AG10803 (cell line): ENCODE data around the gene SLC4A2.

Experiments used
- DNase-seq: peaks from one replicate; pipeline ENCODE4 v3.0.0; 2010; ENCODE audit warnings: low read depth
- H3K4me3 ChIP-seq: 2 replicates; pipeline ENCODE4 v1.5.1; 2011; ENCODE audit warnings: mild to moderate bottlenecking, low read length, control low read depth
- TF ChIP-seq, protein P1 (sequence below): conservative IDR thresholded peaks from 2 replicates; pipeline ENCODE4 v1.5.1; 2011; ENCODE audit warnings: mild to moderate bottlenecking, low read length, control low read depth, inconsistent platforms

Gene SLC4A2

DNA sequence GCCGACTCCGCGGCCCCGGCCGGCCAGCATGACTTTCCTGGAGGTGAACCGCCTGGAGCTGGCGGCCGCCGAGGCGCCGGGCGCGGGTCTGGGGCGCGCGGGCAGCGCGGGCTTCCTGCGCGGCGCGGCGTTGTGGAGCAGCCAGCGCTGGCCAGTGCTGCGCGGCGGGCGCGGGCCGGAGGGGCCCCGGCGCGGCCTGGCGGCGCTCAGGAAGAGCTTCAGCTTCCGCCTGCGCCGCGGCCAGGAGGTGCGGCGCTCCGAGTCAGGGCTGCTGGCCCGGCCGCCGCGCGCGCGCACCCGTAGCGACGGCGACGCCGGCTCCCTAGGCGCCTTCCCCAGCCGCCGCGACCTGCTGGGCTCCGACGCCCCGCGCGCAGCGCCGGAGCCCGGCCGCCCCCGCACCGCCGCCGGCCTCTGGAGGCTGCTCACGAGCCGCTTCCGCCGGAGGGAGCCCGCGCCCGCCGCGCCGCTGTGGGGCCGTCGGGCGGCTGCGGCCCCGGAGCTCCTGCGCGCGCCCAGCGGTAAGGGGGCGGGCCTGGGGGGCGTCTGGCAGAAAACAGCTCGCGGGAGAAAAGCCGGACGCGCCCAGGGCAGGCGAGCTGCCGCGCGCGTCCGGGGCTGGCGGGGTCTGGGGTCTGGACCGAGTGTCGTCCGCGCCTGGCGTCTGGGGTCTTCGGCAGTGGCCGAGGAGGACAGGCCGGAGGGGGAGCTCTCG, 55.9 kb downstream of the SLC4A2 start:
- TF ChIP-seq, protein P1, sequence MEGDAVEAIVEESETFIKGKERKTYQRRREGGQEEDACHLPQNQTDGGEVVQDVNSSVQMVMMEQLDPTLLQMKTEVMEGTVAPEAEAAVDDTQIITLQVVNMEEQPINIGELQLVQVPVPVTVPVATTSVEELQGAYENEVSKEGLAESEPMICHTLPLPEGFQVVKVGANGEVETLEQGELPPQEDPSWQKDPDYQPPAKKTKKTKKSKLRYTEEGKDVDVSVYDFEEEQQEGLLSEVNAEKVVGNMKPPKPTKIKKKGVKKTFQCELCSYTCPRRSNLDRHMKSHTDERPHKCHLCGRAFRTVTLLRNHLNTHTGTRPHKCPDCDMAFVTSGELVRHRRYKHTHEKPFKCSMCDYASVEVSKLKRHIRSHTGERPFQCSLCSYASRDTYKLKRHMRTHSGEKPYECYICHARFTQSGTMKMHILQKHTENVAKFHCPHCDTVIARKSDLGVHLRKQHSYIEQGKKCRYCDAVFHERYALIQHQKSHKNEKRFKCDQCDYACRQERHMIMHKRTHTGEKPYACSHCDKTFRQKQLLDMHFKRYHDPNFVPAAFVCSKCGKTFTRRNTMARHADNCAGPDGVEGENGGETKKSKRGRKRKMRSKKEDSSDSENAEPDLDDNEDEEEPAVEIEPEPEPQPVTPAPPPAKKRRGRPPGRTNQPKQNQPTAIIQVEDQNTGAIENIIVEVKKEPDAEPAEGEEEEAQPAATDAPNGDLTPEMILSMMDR: no peak
- H3K4me3 ChIP-seq: no peak overlapping the region
- DNase-seq: peak; percentile 28

DNA sequence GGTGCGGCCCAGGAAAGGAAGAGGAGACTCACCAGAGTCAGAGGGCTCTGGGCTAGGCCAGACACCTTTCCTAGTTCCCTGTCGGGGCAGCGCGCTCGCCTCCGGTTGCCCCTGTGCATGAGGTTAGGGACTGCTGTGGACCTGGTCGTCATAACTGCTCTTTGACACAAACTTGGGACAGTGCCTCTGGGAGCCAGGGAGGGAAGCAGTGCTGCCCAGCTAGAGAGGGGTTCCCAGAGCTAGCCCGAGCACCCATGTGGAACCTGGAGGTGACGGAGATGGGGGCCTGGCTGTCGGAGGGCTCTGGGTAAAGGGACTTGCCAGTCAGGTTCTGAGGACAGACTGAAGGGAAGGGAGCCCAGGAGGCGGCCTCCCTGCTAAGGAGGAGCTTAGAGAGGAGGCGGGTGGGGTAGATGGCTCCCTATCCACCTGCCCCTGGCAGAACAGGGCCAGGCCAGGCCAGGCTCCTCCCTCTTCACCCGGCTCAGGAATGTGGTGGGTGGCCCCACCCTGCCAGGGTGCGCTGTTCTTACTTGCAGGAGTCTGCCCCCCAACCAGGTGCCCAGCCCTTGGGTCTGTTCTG, 56.5 kb downstream of the SLC4A2 start:
- no peak overlapping the region for H3K4me3 ChIP-seq
- TF ChIP-seq, protein P1: no peak
- no peak for DNase-seq

DNA sequence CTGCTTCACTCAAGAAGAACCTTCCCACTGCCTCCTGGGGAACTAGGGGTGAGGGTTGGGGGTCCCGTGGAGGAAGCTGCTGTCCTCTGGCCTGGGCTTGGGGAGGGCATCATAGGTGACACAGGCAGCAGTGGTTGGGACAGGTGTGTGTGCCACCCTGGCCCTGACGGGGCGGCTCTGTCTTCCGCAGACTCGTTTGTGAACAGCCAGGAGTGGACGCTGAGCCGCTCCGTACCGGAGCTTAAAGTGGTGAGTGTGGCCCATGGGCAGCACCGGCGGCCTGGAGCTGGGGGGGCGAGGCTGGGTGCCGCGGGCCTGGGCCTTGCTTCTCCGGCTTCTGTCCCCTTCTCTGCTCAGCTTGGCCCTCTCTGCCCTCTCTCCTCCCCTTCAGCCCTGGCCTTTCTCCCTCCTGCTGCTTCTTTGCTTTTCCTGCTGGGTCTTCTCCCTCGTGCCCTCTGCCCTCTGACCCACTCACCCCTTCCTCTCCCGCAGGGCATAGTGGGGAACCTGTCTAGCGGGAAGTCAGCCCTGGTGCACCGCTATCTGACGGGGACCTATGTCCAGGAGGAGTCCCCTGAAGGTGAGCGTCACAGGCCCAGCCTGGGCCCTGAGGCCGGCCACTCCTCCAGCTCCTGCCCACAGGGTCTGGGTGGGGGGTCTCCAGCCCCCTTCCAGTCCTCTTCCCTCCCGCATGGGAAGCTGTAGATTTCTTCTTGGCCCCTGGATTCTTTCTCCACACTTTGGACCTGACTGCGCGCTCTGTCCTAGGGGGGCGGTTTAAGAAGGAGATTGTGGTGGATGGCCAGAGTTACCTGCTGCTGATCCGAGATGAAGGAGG, 57.4 kb downstream of the SLC4A2 start:
- no peak for DNase-seq
- no peak overlapping the region for H3K4me3 ChIP-seq
- TF ChIP-seq, protein P1: no peak

DNA sequence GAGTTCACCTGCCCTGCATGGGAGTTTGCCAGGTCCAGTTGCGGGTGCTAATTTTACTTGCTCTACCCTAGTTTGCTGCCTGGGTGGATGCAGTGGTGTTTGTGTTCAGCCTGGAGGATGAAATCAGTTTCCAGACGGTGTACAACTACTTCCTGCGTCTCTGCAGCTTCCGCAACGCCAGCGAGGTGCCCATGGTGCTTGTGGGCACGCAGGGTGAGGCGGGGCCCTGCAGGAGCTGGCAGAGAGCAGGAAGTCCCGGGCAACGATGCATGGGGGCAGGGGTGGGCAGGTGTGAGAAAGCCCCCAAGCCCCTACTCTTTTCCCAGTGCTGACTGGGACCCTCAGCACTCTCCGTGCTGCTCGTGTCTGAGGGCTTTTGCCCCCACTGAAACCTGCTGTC, 58.2 kb downstream of the SLC4A2 start:
- no peak overlapping the region for H3K4me3 ChIP-seq
- TF ChIP-seq, protein P1: no peak
- no peak for DNase-seq

DNA sequence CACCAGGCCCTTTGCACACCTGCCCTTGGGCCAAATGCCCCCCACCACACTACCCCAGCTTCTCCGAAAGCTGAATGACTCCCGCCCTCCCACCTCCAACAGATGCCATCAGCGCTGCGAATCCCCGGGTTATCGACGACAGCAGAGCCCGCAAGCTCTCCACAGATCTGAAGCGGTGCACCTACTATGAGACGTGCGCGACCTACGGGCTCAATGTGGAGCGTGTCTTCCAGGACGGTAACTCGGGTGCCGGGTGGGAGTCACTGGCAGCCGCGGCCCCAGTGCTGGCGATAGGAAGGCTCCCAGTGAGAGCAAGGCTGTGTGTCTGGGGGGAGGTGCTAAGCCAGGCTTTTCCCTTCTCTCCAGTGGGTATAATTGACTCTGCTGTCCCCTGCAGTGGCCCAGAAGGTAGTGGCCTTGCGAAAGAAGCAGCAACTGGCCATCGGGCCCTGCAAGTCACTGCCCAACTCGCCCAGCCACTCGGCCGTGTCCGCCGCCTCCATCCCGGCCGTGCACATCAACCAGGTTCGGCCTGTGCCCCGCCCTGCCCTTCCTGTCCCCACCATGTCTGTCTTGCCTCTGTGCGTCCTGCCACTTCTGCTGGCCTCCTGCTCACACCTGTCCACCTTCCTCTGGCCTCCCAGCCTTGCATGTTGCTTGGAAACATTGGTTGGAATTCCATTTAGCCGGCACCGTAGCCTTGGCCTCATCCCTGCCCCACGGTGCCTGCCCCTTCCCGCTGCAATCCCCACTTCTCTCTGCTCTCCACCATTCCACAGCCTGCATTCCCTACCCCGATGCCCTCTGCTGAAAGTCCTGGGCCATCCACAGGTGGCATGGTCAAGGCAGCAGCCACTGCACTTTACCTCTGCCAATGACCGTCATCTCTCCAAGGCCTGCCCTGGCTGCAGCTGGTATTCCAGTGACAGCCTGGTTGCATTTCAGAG, 59.0 kb downstream of the SLC4A2 start:
- TF ChIP-seq, protein P1: no peak
- no peak overlapping the region for H3K4me3 ChIP-seq
- no peak for DNase-seq

DNA sequence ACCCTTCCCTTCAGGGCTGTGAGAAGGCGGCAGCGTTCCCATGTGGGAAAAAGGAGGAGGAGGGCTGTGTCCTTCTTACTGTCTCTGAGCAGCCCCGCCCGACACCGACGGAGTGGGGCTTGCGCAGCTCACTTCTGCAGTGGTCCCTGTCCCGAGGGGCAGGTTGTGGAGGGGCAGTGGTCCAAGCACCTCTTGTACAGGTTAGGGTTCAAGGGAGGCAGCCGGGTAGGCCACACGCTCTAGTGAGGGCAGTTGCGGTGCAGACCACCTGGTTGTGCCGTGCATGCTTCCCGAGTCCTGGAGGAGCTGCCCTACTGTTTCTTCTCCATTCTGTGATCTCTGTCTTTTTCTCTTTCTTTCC, 59.6 kb downstream of the SLC4A2 start:
- DNase-seq: no peak
- TF ChIP-seq, protein P1: no peak
- no peak overlapping the region for H3K4me3 ChIP-seq
